HG03520 (cell line): ENCODE data around the gene MARCHF2.
"Not testable (repeated sequence)": the region's sequence is repeated elsewhere in the genome, so short reads cannot be mapped to it uniquely, and the experiment has no call there.

ENCODE experiments used
- ATAC-seq: cut with Tn5 transposase; IDR thresholded peaks from one replicate; pipeline ENCODE4 v1.9.1; 2021; ENCODE audit warnings: mild to moderate bottlenecking, moderate library complexity; ENCODE audit not compliant: unreplicated experiment

MARCHF2 gene

DNA sequence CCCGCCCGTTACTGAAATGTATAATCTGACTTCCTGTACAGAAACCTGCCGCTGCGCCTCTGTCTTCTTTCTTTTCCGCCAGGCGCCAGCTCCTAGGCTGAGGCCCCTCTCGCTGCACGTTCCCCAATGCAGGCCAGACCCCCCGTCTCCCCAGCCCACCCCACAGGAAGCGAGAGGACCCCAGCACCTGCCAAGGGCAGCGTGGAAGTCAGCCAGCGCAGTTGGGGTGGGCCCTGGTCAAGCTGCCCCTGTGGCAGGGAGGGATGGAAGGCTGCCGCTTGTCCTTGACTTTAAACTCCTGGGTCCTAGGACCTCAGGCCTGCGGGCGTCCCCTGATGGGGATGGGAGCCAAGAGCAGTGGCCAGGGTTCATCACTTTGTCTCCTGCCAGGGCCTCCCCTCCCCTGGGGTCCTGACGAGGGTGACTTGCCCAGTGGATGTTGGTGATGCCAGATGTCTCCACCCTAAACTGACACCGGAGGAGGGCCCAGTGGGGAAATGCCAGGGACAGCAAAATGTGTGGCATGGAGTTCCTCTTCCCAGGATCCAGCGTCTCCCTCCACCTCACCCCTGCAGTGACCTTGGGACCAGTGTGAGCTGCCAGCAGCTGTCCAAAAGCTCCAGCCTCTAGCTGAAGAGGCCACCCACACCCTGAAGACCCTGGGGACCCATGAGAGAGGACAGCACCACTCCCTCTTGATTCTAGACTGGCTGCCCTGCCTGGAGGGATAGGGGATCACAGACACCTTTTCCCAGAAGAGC is 8.5 kb upstream of the MARCHF2 start:
- no peak for ATAC-seq

DNA sequence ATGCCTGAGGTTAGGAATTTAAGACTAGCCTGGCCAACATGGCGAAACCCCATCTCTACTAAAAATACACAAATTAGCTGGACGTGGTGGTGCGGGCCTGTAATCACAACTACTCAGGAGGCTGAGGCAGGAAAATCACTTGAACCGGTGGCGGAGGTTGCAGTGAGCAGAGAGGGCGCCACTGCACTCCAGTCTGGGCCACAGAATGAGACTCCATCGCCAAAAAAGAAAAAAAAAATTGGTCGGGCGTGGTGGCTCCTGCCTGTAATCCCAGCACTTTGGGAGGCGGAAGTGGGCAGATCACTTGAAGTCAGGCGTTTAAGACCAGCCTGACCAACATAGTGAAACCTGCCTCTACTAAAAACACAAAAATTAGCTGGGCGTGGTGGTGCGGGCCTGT is 2.4 kb upstream of the MARCHF2 start:
- not testable (repeated sequence) for ATAC-seq

DNA sequence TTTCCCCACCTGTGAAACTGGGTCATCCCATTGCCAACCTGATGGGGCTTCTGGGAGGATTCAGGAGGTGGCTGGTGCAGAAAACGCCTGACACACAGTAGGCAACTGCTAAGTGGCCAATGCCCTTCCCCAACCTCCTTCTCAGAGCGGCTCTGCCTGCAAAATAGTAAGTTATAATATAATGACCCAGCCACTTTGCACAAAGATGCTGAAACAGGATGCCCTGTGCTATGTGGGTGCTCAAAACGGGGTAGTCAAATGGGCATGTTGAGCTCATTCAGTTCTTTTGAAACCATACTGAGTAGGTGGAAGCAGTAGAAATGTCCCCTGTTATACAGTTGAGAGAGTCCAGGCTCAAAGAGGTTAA is 507 bp downstream of the MARCHF2 start:
- no peak for ATAC-seq

DNA sequence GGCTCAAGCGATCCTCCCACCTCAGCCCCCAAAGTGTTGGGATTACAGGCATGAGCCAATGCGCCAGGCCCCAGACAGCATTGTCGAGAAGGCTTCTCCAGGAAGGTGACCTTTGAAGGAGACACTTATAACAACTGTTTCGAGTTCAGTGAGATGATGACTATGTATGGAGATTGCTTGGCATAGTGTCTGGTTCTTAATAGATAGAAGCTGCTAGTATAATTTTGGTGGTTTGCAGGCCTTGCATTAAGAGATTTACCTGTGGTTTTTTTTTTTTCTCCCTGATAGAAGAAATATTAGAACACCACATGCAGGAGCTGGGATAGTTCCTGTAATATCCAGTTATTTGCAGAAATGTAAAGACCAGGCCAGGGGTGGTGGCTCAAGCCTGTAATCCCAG is 3.7 kb downstream of the MARCHF2 start:
- ATAC-seq: no peak

DNA sequence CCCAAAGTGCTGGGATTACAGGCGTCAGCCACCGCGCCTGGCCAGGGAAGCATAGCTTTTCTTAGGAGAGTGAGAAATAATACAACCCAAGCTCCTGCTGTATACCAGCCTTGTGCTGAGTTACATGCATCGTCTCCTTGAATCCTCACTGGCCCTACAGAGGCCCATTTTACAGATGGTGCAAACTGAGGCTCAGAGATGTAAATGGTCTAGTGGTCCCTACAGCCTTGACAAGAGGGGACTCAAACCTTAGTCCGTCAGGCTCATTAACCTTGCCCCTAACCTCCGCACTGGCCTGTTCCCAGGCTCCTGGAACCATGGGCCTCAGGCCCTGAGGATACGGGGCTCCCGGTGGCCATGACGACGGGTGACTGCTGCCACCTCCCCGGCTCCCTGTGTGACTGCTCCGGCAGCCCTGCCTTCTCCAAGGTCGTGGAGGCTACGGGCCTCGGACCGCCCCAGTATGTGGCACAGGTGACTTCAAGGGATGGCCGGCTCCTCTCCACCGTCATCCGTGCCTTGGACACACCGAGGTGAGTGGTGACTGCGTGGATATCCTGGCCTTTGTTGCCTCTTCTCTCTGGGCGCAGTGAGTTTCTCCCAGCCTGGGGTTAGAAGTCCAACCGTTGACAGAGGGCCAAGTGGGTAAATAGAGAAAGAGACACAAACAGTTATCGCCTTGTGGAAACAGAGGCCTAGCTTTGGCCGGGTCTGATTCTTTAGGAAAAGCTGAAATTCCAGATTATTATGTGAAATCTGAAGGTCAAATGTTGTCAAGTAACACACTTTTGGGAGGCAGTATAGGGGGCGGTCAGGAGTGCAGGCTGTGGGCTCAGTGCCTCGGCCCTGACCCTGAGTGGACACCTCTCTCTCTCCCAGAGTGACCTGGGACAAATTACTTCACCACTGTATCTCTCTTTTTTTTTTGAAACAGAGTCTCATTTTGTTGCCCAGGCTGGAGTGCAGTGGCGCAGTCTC is 8.7 kb downstream of the MARCHF2 start:
- ATAC-seq: no peak

DNA sequence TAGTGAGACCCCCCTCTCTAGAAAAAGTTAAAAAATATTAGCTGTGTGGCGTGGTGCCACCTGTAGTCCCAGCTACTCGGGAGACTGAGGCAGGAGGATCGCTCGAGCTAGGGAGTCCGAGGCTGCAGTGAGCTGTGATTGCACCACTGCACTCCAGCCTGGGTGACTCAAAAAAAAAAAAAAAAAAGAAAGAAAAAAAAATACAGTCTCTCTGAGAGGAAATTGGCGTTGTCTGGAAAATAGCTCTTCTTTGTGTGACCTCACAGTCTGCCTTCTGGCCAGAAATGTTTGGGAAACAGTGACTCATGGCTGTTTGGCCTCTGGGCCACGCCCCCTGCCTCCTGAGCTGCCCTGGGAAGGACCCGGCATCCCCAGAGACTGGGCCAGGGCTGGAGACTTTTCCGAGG is 10.7 kb downstream of the MARCHF2 start:
- no peak for ATAC-seq

DNA sequence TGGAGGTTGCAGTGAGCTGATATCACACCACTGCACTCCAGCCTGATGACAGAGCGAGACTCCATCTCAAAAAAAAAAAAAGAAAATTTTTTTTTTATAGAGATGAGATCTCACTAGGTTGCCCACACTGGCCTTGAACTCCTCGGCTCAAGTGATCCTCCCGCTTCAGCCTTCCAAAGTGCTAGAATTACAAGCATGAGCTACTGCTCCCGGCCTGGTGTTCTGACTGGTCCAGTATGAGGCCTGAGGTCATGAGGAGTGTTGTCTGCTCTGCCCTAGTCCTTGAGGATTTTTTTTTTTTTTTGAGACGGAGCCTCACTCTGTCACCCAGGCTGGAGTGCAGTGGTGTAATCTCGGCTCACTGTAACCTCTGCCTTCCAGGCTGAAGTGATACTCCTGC is 12.2 kb downstream of the MARCHF2 start:
- not testable (repeated sequence) for ATAC-seq

DNA sequence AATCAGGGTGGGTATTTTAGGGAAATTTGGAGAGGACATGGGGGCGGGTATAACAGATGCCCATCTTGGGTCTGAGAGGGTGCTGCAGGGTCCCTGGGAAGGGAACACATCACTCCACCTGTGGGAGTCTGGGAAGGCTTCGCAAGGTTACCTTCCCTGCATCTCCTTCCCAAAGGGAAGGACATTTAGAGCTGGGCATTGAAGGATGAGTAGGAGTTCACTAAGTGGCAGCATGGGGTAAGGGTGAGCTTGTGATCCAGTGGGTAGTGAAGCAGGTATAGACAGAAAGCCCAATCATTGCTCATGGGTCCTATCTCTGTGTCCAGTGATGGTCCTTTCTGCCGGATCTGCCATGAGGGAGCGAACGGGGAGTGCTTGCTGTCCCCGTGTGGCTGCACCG is 13.2 kb downstream of the MARCHF2 start:
- ATAC-seq: no peak

DNA sequence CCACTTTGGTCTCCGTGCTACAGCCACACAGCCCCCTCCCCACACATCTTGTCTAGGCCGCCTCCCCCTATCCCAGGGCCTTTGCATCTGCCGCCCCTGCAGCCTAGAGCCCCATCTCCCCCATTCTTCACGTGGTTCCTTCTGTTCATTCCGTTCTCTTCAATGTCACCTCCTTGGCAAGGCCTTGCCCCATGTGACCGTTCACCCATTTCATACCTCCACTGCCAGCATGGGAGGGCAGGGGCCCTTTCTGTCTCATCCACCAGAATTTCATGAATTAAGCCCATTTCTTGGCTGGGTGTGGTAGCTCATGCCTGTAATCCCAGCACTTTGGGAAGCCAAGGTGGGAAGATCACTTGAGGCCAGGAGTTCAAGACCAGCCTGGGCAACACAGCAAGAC is 15.9 kb downstream of the MARCHF2 start:
- ATAC-seq: no peak

DNA sequence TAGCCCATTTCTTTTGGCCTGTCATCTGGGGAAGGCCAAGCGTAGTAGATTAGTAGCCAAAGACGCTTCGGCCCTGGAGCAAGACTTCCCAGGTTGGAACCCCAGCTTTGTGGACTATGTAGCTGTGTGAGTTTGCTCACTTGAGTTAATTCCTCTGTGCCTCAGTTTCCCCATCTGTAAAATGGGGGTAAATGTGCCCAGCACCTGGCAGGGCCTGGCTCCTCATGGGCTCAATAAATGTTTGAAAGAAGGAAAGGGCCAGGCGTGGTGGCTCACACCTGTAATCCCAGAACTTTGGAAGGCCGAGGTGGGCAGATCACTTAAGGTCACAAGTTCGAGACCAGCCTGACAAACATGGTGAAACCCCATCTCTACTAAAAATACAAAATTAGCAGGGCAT is 16.7 kb downstream of the MARCHF2 start:
- no peak for ATAC-seq

DNA sequence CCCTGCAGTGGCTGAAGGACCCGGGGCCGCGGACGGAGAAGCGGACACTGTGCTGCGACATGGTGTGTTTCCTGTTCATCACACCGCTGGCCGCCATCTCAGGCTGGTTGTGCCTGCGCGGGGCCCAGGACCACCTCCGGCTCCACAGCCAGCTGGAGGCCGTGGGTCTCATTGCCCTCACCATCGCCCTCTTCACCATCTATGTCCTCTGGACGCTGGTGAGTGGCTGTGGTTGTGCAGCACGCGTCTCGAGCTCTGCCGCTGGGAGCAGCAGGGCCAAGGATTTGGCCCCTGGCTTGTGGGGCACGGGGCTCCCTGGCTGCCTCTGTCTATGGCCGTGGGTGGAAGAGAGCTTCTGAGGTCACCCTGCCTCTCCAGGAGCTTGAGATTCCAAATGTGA is 17.5 kb downstream of the MARCHF2 start:
- no peak for ATAC-seq

DNA sequence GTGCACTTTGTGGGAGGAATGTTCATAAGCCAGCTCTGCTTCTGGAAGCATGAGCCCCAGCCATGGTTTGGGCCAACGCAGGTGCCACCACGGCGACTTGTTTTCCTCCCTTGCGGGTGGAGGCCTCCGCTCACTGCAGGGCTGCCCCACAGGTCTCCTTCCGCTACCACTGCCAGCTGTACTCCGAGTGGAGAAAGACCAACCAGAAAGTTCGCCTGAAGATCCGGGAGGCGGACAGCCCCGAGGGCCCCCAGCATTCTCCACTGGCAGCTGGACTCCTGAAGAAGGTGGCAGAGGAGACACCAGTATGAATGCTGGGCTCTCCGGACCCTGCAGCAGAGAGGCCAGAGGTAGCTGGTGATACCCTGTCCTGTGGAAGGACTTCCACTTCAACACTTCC is 25.1 kb downstream of the MARCHF2 start:
- ATAC-seq: no peak

DNA sequence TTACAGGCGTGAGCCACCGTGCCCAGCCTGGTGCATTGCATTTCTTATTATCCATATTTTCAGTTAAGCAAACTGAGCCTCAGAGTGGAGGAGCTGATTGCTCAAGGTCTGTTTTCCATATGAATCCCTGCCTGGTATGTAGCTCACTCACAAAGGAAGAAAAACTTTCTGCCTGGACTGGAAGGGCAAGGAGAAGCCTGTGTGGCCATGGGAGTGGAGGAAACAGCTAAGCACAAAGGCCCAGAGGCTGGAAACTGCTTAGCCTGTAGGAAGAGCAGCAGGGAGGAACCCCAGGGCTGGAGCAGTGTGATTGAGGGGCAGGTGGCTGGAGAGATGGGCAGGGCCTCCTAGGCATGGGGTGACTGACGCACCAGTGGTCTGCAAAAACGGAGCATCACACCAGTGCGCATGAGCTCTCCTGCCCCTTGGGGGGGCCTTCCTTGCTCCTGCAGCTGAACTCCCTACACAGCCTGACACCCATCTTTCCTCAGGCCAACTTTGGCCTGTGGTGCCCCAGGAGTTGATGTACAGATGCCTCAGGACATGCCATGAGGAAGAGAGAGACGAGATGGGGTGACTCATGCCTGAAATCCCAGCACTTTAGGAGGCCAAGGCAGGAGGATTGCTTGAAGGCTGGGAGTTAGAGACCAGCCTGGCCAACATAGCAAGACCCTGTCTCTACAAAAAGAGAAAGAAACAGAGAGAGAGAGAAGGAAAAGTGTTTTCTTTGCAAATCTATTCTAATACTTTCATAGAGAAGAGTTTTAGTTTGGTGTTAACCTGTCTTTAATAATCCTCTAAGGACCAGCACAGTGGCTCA is 28.8 kb downstream of the MARCHF2 start:
- ATAC-seq: no peak

DNA sequence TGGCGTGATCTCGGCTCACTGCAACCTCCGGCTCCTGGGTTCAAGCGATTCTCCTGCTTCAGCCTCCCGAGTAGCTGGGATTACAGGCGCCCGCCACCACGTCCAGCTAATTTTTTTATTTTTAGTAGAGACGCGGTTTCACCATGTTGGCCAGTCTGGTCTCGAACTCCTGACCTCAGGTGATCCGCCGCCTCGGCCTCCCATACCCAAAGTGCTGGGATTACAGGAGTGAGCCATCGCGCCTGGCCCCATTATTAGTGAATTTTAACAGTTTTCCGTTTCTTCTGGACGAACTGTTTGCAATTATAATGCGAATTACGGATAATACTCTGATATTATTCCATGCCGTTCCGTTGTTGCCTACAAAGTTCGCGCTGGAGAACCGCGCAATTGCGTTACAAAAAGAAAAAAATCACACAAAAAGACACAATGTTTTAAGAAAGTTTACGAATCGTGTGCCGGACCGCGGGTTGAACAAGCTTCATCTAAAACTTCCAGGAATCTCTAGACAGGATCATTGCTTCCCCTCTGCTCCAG is 31.1 kb downstream of the MARCHF2 start:
- ATAC-seq: not testable (repeated sequence)

DNA sequence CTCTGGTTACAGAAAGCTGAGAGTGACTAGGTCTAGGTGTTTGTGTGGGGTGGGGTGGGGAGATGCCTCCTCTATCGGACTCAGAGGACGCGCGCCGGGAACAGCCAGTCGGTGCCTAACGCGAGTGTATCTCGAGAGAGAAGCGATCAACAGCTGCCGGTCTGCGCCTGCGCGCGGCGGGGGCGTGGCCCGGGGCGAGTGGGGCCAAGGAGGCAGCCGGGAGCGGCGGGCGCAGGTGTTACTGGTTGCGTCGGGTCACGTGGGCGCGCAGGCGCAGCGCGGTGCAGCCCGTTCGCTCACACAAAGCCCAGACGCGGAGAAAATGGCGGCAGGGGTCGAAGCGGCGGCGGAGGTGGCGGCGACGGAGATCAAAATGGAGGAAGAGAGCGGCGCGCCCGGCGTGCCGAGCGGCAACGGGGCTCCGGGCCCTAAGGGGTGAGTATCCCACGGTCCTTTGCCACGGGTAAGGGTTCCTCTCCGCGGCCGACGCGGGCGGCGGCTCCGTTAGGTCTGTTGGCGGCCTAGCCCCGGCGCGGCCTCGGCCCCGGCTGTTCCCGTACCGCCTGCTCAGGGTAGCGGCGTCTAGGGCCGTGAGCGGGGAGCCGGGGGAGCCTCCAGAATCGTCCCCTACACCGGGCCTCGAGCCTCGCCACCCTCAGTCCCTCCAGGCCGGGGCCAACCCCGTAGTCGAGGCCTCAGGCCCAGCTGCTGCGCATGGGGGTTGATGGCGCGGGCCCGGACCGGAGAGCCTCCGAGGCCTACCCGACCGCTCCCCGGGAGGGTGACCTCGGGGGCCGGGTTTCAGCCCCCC is 31.8 kb downstream of the MARCHF2 start, which contains the start of gene HNRNPM:
HNRNPM (plus strand) TSS at position 299 of the 811 bp plus-strand sequence; CDS start at position 323, 24 bp downstream.
- peak; percentile 81 for ATAC-seq

DNA sequence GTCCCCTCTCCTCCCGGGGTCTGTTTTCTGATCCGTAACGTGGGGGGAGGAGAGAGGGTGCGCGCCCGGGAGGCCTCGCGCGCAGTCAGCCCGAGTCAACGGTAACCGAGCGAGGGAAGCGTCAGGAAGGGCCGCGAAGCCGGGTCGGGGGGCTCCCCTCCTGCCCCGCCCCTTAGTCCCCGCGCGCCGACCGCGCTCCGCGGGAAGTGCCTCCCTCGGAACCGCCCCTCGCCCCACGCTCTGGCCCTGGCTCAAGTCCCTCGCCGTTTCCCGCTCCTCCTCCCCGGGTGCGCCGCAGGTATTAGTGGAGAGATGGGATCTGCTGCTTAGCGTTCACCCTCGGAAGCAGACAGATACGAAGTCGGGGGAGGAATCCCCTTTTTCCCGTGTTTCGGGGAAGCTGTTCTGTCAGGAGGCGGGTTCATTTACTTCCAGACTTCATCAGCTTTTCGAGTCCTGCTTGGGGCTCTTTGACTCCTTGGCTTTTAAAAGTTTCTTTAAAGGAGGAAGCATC is 32.4 kb downstream of the MARCHF2 start:
- peak; percentile 12 for ATAC-seq

DNA sequence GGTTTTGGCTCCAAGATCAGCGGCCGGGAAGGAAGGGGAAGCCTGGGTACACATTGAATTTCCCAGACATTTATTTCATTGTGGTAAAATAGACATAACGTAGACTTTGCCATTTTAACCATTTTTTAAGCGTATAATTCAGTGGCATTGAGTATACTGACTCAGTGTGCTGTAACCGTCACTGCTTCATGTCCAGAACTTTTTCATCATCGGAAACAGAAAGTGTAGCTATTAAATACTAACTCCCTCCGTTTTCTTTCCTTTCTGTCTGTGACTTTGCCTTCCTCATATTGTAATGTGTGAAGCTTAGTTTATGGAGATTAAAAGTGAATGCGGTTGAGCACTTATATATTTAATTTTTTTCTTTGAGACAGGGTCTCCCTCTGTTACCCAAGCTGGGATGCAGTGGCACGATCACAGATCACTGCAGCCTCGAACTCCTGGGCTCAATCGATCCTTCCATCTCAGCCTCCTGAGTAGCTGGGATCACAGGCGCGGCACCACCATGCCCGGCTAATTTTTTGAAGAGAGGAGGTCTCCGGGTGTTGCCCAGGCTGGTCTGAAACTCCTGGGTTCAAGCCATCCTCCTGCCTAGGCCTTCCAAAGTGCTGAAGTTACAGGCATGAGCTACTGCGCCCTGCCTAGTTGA is 33.1 kb downstream of the MARCHF2 start:
- ATAC-seq: no peak

DNA sequence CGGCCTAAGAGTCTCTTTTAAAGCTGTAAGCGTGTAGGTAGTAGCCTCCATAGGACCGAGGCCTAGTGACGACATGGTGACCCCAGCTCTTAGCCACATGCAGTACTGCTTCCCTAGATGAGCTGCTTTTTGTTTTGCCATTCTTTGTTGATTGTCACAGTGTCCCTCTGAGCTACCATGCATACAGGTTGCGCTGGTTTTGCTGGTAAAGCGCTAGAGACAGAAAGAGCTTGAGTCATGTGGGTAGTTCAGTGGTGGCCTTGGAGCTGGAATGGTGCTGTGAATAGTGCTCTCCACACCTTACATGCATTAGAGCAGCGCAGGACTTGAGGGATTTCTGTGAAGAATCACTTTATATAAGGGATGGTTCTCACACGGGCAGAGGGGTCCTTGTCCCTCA is 36.7 kb downstream of the MARCHF2 start:
- ATAC-seq: no peak

DNA sequence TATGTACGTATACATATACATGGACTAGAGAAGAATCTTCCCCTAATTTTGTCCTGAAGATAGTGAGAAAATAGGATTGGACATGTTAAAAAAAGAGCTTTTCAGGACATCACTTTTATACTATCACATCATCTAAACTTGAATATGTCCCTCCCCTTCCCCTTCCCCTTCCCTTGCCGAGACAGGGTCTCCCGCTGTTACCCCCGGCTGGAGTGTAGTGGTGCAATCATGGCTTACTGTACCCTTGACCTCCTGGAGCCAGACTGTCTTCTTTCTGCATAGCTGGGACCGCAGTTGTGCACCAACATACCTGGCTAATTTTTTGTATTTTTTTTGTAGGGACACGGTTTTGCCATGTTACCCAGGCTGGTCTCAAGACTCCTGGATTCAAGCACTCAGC is 38.3 kb downstream of the MARCHF2 start:
- no peak for ATAC-seq
